ENCODE data around the gene ORC1.

ORC1 gene

GRCh38 chr1:52423055-52423454 is 18.8 kb upstream of the ORC1 start:
- TF ChIP-seq CTCF (IDR thresholded peaks at IDR 0.05; ENCODE audit: low read depth, low read length), result no peak
- no peak for TF ChIP-seq MYC (IDR thresholded peaks at IDR 0.05; ENCODE audit: low read depth, low read length)
- TF ChIP-seq MAX (IDR thresholded peaks at IDR 0.05; ENCODE audit: low read depth, low read length), result no peak
- TF ChIP-seq POLR2A (IDR thresholded peaks at IDR 0.05; ENCODE audit: extremely low read depth, insufficient read length), result no peak
- DNase-seq (ENCODE audit: low read depth), result no peak
- H3K4me3 ChIP-seq (ENCODE audit: low read depth, low read length), result peak overlapping the region; percentile 16

GRCh38 chr1:52420713-52421112 is 16.5 kb upstream of the ORC1 start:
- TF ChIP-seq MYC (IDR thresholded peaks at IDR 0.05; ENCODE audit: low read depth, low read length), result no peak
- TF ChIP-seq POLR2A (IDR thresholded peaks at IDR 0.05; ENCODE audit: extremely low read depth, insufficient read length), result no peak
- TF ChIP-seq CTCF (IDR thresholded peaks at IDR 0.05; ENCODE audit: low read depth, low read length), result no peak
- no peak for TF ChIP-seq MAX (IDR thresholded peaks at IDR 0.05; ENCODE audit: low read depth, low read length)
- no peak overlapping the region for H3K4me3 ChIP-seq (ENCODE audit: low read depth, low read length)
- DNase-seq (ENCODE audit: low read depth), result no peak

GRCh38 chr1:52416811-52417210 is 12.6 kb upstream of the ORC1 start:
- no peak overlapping the region for H3K4me3 ChIP-seq (ENCODE audit: low read depth, low read length)
- DNase-seq (ENCODE audit: low read depth), result no peak
- TF ChIP-seq POLR2A (IDR thresholded peaks at IDR 0.05; ENCODE audit: extremely low read depth, insufficient read length), result no peak
- no peak for TF ChIP-seq CTCF (IDR thresholded peaks at IDR 0.05; ENCODE audit: low read depth, low read length)
- TF ChIP-seq MYC (IDR thresholded peaks at IDR 0.05; ENCODE audit: low read depth, low read length), result no peak
- no peak for TF ChIP-seq MAX (IDR thresholded peaks at IDR 0.05; ENCODE audit: low read depth, low read length)

- TF ChIP-seq MAX (IDR thresholded peaks at IDR 0.05; ENCODE audit: low read depth, low read length) (no peak), CTCF (IDR thresholded peaks at IDR 0.05; ENCODE audit: low read depth, low read length) (no peak), MYC (IDR thresholded peaks at IDR 0.05; ENCODE audit: low read depth, low read length) (no peak), POLR2A (IDR thresholded peaks at IDR 0.05; ENCODE audit: extremely low read depth, insufficient read length) (no peak)
- no peak overlapping the region for H3K4me3 ChIP-seq (ENCODE audit: low read depth, low read length)
- DNase-seq (ENCODE audit: low read depth), result no peak
Measured at GRCh38 chr1:52414942-52415341, 10.7 kb upstream of the ORC1 start.

- H3K4me3 ChIP-seq (ENCODE audit: low read depth, low read length), result no peak overlapping the region
- TF ChIP-seq MYC (IDR thresholded peaks at IDR 0.05; ENCODE audit: low read depth, low read length) (no peak), POLR2A (IDR thresholded peaks at IDR 0.05; ENCODE audit: extremely low read depth, insufficient read length) (no peak), CTCF (IDR thresholded peaks at IDR 0.05; ENCODE audit: low read depth, low read length) (no peak), MAX (IDR thresholded peaks at IDR 0.05; ENCODE audit: low read depth, low read length) (no peak)
- DNase-seq (ENCODE audit: low read depth), result no peak
Measured at GRCh38 chr1:52413410-52413989, 9.3 kb upstream of the ORC1 start.

All from NB4 (cell line).